Measurements from ENCODE around the gene C3orf20. TPM values are rescaled to one million over a fixed set of nuclear protein-coding genes. Genes with fewer than 3 reads are reported as not detected.
"Not testable (repeated sequence)": the region's sequence is repeated elsewhere in the genome, so short reads cannot be mapped to it uniquely, and the experiment has no call there.

The C3orf20 gene
- total RNA-seq, 1 donor from 2014 or later: not detected

DNA sequence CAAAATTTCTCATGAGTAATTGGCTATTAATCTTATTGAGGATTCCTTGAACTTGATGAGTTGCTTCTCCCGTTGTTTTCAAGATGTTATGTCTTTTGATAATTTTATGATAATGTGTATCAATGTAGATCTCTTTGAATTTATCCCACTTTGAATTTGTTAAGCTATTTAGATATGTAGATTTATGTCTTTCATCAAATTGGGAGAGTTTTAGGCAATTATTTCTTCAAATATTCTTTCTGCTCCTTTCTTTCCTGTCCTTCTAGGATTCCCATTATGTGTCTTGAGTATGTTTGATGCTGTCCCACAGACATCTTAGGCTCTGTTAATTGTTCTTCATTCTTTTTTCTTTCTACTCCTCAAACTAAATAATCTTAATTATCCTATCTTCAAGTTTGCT, 75.7 kb downstream of the C3orf20 start:
- Mint-ChIP-seq H3K36me3 (ENCODE audit: low read depth) (peaks cover 6% of the 10 kb centered on the region), H3K4me3 (ENCODE audit: unreplicated experiment) (no peak overlapping the region), H3K27me3 (ENCODE audit: low read depth) (peaks cover 35% of the 10 kb centered on the region), H3K4me1 (ENCODE audit: low read depth) (no peaks in the 10 kb centered on the region), H3K27ac (ENCODE audit: unreplicated experiment) (no peak overlapping the region), H3K9me3 (ENCODE audit: low read depth) (peaks cover 18% of the 10 kb centered on the region)
- DNase-seq (ENCODE audit: low spot score): no peak
- TF ChIP-seq, protein P1, sequence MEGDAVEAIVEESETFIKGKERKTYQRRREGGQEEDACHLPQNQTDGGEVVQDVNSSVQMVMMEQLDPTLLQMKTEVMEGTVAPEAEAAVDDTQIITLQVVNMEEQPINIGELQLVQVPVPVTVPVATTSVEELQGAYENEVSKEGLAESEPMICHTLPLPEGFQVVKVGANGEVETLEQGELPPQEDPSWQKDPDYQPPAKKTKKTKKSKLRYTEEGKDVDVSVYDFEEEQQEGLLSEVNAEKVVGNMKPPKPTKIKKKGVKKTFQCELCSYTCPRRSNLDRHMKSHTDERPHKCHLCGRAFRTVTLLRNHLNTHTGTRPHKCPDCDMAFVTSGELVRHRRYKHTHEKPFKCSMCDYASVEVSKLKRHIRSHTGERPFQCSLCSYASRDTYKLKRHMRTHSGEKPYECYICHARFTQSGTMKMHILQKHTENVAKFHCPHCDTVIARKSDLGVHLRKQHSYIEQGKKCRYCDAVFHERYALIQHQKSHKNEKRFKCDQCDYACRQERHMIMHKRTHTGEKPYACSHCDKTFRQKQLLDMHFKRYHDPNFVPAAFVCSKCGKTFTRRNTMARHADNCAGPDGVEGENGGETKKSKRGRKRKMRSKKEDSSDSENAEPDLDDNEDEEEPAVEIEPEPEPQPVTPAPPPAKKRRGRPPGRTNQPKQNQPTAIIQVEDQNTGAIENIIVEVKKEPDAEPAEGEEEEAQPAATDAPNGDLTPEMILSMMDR (IDR thresholded peaks at IDR 0.05): no peak

DNA sequence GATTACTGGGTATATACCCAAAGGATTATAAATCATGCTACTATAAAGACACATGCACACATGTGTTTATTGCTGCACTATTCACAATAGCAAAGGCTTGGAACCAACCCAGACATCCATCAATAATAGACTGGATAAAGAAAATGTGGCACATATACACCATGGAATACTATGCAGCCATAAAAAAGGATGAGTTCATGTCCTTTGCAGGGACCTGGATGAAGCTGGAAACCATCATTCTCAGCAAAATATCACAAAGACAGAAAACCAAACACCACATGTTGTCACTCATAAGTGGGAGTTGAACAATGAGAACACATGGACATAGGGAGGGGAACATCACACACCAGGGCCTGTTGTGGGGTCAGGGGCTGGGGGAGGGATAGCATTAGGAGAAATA, 78.0 kb downstream of the C3orf20 start:
- not testable (repeated sequence) for H3K4me3 Mint-ChIP-seq (ENCODE audit: unreplicated experiment); DNase-seq (ENCODE audit: low spot score); H3K27ac Mint-ChIP-seq (ENCODE audit: unreplicated experiment); H3K4me1 Mint-ChIP-seq (ENCODE audit: low read depth); H3K36me3 Mint-ChIP-seq (ENCODE audit: low read depth)
- Mint-ChIP-seq H3K27me3 (ENCODE audit: low read depth) (peaks cover 27% of the 10 kb centered on the region), H3K9me3 (ENCODE audit: low read depth) (peaks cover 18% of the 10 kb centered on the region)

DNA sequence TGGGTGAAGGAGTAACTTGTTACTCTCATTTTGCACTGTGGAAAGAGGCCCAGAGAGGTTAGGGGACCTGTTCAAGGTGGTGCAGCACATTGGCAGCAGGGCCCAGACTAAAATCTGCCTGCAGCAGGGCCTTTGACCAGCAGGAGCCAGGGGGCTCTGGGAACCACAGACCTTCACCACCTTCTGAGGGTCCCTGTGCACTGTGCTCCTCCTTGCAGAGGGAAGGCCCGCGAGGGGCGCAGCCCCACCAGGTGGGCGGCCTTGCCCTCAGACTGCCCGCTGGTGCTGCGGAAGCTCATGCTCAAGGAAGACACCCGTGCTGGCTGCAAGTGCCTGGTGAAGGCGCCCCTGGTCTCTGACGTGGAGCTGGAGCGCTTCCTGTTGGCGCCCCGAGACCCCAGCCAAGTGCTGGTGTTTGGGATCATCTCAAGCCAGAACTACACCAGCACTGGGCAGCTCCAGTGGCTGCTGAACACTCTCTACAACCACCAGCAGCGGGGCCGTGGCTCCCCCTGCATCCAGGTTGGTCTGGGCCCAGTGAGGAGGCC, 82.3 kb downstream of the C3orf20 start:
- Mint-ChIP-seq H3K4me1 (ENCODE audit: low read depth) (no peaks in the 10 kb centered on the region), H3K4me3 (ENCODE audit: unreplicated experiment) (no peak overlapping the region), H3K9me3 (ENCODE audit: low read depth) (no peaks in the 10 kb centered on the region), H3K27ac (ENCODE audit: unreplicated experiment) (no peak overlapping the region), H3K36me3 (ENCODE audit: low read depth) (no peaks in the 10 kb centered on the region), H3K27me3 (ENCODE audit: low read depth) (peaks cover 23% of the 10 kb centered on the region)
- DNase-seq (ENCODE audit: low spot score): no peak
- TF ChIP-seq, protein P1 (IDR thresholded peaks at IDR 0.05): no peak

DNA sequence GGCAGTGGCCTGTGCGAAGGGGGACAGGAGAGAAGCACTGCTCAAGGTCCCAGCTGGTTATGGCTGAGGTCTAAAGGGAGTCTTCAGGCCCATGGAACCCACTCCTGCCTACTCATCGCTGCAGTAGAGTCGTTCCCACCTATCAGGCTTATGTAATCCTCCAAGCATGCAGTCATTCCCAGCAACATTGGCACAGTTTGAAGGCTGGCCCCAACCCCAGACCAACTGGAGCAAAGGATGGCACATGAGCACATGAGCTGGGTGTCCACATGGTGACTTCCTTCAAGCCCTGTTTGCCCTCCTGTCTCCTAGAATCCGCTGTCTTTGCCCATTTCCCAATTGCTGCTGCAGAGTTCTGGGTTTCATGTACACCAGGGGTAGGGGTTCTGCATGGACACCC, 83.4 kb downstream of the C3orf20 start:
- DNase-seq (ENCODE audit: low spot score): no peak
- Mint-ChIP-seq H3K4me1 (ENCODE audit: low read depth) (no peaks in the 10 kb centered on the region), H3K36me3 (ENCODE audit: low read depth) (no peaks in the 10 kb centered on the region), H3K9me3 (ENCODE audit: low read depth) (no peaks in the 10 kb centered on the region), H3K4me3 (ENCODE audit: unreplicated experiment) (no peak overlapping the region), H3K27ac (ENCODE audit: unreplicated experiment) (no peak overlapping the region), H3K27me3 (ENCODE audit: low read depth) (peaks cover 23% of the 10 kb centered on the region)
- TF ChIP-seq, protein P1 (IDR thresholded peaks at IDR 0.05): no peak

DNA sequence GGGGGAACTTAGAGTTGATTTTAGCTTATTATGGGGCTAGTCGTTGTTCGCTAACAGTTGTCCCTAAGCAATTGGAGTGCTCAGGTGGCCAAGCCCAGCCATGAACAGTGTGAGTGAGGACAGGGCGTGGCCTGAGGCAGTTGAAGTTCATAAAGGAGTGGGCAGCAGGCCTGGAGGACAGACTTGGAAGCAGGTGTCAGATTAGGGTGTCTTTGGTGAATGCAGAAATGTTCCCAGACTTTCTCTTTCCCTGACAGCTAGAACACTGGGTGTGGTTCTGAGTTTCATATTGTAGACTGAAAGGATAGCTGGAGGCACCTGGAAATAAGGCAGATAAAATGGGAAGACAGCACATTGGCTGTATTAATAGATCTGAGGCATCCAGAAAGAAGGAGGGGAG, 84.0 kb downstream of the C3orf20 start:
- TF ChIP-seq, protein P1 (IDR thresholded peaks at IDR 0.05): no peak
- Mint-ChIP-seq H3K36me3 (ENCODE audit: low read depth) (no peaks in the 10 kb centered on the region), H3K27ac (ENCODE audit: unreplicated experiment) (no peak overlapping the region), H3K27me3 (ENCODE audit: low read depth) (peaks cover 22% of the 10 kb centered on the region), H3K4me3 (ENCODE audit: unreplicated experiment) (no peak overlapping the region), H3K9me3 (ENCODE audit: low read depth) (no peaks in the 10 kb centered on the region), H3K4me1 (ENCODE audit: low read depth) (no peaks in the 10 kb centered on the region)
- DNase-seq (ENCODE audit: low spot score): no peak

DNA sequence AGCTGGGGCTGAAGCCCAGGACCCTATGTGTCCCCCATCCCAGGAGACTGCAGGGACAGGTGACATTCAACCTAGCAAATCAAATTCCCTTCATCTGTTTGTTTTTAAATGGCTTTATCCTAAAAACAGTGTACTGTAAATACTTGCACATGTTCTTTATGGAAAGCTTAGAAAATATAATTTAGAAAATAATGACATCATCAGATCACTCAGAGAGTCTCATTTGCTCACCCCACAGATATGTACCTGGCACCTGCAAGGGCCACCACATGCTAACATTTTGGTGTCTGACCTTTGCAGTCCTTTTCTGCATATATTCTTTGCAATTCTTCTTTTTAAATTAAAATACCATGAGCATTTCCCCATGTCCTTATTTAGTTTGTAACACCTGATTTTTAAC, 85.2 kb downstream of the C3orf20 start:
- H3K4me3 Mint-ChIP-seq (ENCODE audit: unreplicated experiment): no peak overlapping the region
- H3K36me3 Mint-ChIP-seq (ENCODE audit: low read depth): no peaks in the 10 kb centered on the region
- peaks cover 20% of the 10 kb centered on the region for H3K27me3 Mint-ChIP-seq (ENCODE audit: low read depth)
- H3K9me3 Mint-ChIP-seq (ENCODE audit: low read depth): no peaks in the 10 kb centered on the region
- no peaks in the 10 kb centered on the region for H3K4me1 Mint-ChIP-seq (ENCODE audit: low read depth)
- H3K27ac Mint-ChIP-seq (ENCODE audit: unreplicated experiment): no peak overlapping the region
- no peak for DNase-seq (ENCODE audit: low spot score)
- TF ChIP-seq, protein P1 (IDR thresholded peaks at IDR 0.05): no peak

Data from chondrocyte (in vitro differentiated cells).